NCI-H1436 treated with DMSO at 0.1 percent for 48 hours (cell line): ENCODE measurements around the gene TCERG1L.
A peak's percentile ranks its signal among the peaks of the same experiment; 100 is the strongest.
"Not testable (repeated sequence)": the region's sequence is repeated elsewhere in the genome, so short reads cannot be mapped to it uniquely, and the experiment has no call there.

ENCODE experiments used
- DNase-seq: peaks from one replicate; lab custom pipeline; 2025; lab: John Stamatoyannopoulos, UW

The TCERG1L gene

DNA sequence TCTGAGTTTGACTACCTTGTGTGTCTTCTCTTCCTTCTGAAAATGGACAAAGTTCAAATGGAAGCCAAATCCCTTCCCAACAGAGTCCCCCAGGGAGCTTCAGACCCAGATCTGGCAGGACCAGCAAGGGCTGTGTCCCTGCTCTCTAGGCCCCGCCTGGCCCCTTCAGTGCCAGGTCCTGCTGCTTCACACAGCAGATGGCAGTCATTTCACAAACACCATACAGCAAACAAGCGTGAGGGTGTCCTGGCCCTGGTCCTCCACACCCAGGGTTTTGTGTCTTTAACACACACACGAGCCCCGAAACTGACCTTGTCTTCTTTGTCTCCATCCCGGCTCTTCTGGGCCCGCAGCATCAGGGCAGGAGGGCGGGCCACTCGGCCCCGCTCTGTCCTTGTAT is 145.0 kb downstream of the TCERG1L start:
- no peak for DNase-seq

DNA sequence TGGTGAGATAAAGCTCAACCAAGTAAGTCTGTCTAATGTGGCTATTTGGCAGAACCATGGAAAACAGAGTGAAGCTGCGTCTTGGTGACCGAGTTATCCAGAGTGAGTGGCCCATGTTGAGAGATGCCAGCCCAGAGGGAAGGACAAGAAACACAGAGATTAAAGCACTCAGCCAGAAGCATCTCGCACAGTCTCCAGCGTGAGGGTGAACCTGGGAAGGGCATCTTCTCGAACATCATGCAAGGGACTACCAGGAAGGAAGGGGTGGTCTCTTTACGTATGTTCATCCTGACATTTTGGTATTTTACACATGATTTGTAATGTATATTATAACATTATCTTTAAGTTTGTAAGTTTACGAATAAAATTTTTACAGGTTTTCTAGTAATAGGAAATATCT is 146.4 kb downstream of the TCERG1L start:
- DNase-seq, result no peak

DNA sequence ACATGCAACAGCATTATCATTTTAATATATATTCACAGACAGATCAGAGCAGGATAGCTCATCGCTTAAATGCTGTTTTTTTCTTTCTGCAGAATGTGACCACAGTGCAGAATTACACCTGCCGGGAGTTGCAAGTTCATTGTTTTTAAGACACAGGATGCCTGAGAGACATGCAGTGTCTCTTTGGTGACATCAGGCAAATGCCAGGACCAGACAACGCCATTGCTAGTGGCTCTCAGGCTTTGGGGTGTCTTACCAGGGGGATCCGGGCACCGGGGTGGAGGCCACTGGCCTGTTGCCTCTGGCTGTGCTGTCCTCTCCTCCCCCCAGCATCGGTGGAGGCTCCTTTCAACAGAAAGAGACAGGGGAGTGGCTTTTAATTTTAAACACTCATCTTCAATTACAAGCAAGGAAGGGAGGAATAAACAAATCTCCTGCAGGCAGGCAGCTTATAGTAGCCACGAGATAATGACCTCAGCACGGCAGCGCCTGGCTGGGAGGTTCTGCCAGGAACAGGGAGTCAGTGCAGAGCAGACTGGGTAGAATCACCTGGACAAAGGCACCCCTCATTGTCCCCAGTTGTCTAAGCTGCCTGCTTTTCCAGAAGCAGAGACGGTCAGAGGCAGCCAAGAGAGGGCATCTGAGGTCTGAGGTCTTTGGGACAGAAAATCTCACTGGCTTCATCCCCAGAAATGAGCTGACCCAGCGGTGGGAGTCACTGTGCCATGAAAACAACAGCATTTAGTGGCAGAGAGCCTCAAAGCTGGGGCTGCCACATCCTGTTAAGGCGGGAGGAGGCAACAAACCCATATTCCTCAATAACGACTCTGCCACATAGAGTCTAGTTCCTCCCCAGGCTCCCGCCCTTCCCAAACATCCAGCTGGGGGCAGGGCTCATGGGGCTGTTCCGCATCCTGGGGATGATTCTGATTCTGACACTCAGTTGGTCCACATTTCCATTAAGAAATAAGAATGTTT is 148.4 kb downstream of the TCERG1L start:
- DNase-seq, result peak; percentile 34

DNA sequence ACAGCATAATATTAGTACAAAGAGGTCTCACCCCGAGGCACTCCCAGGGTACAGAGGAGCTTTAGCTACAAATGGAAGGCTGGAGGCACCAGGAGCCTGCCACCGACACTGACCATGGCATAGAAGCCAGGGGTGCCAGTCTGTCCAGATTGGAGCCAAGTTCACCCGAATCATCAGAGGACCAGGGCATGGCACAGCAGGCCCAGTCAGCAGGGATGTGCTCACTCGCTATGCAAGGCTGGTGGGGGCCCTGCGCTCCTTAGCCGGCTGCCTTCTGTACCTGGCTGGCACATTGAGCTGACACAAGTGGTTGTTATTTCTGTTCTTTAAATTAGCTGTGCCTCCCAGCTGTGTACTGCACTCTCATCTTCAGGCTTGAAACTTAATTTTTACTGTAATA is 149.3 kb downstream of the TCERG1L start:
- DNase-seq, result peak; percentile 64

DNA sequence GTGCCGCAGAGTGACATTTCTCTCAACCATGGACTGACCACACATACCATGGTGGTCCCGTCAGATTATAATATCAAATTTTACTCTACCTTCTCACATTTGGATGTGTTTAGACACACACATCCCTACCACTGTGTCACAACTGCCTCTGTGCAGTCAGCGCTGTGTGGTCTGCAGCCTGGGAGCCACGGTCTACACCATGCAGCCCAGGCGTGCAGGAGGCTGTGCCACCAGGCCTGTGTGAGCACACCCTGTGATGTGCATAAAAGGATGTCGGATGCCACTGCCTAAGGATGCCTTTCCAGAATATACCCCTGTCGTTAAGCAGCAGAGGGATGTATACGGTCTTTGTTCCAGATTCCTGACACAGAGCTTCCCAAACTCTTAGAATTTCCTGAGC is 150.4 kb downstream of the TCERG1L start:
- no peak for DNase-seq

DNA sequence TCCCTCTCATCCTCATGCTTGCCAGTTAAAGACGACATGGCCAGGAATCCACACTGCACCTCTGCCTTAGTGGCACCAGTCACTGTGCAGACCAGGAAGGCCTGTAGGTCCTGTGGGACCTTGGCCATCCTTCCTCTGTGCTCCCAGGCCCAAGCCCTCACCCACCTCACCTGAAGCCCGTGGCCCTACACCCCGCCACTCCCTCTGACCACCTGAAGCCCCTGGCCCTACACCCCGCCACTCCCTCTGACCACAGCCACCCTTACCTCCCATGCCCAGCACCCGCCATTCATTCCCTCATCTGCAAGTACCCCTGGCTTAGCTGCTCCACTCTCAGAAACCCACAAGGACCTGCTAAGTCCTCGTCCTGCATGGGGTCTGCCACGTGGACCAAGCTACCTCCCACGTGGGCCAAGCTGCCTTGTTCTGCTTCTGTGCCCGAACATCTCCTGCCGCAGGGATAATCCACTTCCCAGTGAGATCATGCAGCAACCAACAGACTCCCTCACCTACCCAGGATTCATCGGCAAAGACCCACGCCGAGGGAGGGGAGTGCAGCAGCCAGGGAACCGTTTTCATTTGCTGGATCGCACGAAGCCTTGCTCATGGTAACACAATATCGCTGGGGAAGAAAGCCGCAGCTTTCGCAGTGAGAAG is 151.2 kb downstream of the TCERG1L start:
- no peak for DNase-seq

DNA sequence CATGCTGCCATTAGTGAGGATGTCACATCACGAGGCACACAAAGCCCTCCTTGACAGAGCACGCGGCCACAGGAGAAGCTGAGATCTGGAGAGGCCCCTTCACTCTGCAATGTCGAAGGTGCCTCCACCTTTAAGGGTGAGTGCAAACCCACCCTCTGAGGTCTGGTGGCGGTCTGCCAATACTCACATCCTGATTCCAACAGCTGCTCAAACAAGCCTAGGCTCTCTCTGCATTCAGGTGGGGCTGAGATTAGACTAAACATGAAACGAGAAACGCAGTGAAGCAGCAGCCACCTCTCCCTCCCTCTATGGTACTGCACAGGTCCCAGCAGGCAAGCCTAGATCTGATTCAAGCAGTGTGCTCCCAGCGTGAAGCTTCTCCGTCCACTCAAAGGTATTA is 151.8 kb downstream of the TCERG1L start:
- peak; percentile 96 for DNase-seq

DNA sequence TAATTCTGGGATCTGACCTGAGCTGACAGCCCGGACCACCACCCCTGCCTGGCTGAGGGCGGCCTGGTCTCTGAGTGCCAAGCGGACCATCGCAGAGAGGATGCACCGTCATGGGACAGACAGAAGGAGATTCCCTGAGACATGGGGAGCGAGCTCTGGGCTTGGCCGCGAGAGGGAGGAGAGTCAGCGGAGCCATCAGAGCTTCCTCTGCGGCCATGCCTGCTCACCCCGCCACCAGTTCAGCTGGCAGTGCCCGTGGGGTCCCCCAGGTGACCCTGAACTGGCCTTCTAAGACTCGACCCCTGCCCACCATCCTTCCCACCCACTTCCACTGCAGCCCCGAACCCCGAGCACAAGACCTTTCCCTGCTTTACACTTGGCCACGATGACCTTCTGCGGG is 152.8 kb downstream of the TCERG1L start:
- DNase-seq, result no peak

DNA sequence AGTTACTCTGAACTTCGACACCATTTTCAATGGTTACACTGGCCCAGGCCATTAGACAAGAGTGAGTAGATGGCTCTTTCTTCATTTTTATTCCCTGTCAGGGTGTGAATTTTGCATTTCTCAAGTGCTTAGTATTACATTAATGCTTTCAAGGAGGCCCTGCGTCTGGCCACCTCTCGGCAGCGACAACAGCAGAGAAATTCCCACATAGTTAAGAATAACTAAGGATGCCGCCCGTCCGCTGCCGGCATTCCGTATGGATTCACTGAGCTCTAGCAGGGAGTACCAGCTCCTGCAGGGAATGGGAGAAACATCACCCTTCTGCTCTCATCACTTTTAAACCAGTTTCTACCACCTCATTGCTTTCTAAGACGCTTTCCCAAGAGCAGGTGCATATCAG is 153.6 kb downstream of the TCERG1L start:
- no peak for DNase-seq

DNA sequence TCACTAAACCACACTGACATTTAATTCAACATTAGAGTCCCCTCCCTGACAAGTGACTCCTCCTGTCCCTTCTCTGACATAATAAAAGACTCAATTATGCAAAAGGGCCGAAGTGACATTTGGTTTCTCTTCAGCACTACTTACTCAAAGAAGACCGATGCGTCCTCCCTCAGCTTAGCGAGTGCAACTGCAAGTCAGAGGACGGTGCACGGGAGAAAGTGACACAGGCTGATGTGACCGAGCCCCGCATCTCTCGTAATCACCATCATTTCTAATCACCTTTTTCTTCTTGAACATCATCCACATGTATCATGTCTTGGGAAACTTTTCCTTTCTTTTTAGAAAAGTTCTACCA is 155.7 kb downstream of the TCERG1L start:
- DNase-seq, result no peak

DNA sequence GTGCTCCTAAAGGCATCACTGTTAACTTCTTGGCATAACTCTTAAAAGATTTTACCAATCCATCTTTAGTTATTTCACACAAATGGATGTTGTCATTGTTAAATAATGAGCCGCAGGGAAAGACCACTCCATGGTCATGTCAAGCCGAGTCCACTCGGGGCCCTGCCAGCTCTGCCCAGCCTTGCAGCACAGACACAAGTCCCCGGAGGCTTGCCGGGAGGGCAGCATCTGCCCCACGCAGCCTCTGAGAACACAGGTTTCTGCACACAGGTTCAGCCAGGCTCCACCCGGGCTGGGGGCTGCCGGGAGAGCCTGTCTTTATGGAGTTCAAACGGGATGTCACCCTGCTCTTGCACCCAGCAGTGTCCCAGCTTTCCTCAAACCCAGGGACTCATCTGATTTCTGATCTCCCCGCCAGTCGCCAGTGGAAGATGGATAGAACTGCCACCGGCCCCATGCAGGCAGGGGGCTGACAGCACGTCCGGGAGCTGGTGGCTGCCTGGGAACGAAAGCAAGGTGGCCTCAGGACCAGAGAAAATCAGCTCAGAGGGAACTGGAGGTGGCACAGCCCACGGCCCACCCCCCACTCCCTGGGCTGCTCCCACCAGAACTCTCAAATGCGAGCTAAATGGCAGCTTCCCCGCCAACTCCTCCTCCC is 156.2 kb downstream of the TCERG1L start:
- DNase-seq, result no peak

DNA sequence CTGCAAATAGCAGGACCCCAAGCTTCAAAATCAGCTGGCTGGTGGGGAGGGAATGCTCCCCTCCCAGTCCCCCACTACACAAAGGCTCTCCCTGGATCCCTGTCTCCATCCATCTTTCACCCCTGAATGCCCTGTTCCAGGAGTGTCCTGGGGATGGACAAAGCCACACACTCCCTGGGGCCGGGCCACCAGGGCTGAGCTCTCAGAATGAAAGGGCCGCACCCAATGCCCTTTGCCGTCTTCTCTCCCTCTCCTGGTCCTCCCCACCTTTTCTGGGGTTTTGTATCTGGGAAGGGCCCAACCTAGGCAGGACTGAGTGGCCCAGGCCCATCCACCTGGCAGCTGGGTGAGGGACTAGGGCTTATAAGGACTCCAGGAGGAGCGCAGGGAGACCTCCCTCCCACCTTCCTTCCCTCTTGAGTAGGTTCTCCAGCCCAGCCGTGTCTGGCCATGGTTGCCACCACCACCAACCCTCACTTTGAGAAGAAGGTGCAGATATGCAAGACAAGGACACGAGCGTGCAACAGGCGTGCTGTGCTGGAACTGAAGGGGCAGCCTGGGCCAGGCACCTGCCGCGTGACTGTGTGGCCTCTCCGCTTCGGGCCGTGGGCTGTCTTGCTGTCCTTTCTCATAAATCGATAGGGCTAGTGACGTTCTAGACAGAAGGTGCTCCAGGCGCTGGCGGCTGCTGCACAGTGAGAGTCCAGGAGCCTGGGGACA is 157.1 kb downstream of the TCERG1L start:
- no peak for DNase-seq

DNA sequence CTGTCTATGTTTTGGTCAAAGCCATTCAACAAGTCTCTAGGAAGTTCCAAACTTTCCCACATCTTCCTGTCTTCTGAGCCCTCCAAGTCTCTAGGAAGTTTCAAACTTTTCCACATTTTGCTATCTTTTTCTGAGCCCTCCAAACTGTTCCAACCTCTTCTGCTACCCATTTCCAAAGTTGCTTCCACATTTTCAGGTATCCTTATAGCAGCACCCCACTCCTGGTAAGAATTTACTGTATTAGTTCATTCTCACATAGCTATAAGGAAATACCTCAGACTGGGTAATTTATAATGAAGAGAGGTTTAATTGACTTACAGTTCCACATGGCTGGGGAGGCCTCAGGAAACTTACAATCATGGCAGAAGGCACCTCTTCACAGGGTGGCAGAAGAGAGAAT is 159.1 kb downstream of the TCERG1L start:
- DNase-seq, result not testable (repeated sequence)

DNA sequence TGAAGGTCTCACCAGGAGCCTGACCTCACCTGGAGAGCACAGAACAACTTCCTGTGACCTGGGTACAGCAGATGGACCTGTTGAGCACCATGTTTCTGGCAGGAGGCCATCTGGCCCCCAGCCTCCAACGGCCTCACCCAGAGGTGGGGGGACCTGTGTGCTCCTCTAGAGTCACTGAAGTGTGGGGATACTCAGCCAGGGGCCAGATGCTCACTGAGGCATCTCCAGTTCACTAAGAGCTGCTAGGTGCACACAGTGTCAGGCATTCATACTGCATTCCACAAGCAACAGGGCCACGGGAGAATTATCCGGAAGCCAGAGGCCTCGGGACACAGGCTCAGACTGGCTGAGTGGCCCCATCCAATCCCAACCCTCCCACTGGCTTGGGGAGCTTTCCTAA is 161.4 kb downstream of the TCERG1L start:
- no peak for DNase-seq

DNA sequence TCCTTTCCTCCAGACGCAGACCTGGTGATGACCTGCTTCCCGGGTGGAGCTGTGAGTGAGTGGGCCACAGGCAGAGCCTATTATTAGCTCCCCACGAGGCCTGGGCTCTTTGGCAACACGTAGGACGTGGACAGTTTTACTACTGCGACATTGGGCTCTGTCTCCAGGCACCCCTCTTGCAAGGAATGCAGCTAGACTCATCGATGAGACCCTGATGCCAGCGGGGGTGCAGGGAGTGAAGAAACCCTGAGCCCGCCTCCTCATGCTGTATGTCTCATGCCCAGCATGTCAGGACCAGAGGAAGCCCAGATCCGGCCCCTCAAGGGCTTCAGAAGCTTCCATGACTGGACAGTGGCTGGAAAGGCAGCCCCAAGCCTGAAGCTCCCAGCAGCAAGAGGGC is 161.9 kb downstream of the TCERG1L start:
- DNase-seq, result no peak

DNA sequence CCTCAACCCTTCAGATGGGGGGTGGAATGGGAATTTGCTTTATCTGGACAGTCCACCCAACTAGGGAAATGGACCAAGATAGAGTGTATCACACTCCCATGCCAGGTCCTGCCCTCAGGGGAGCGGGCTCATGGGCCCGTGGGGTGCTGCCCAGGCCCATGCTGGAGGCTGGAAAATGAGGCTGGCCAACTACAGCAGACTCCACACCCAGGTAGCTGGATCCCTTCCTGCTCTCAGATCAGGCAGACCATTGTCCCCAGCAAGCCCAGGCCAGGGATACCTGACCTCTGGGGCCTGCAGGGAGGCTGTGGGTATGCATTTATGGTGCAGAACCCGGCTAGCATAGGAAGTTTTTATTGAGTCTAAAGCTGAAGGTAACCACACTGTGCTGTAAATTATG is 162.4 kb downstream of the TCERG1L start:
- no peak for DNase-seq

DNA sequence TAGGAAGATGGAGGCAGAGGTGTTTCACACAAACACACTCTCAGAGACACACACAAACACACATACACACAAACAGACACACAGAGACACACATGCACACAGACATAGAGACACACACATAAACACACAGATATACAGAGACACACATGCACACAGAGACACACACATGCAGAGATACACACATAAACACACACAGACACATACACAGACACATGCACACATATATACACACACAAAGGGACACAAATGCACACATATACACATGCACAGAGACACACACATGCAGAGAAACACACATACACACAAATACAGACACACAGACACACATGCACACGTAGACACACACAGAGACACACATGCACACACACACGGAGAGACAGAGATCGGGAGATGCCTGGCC is 163.3 kb downstream of the TCERG1L start:
- DNase-seq, result no peak

DNA sequence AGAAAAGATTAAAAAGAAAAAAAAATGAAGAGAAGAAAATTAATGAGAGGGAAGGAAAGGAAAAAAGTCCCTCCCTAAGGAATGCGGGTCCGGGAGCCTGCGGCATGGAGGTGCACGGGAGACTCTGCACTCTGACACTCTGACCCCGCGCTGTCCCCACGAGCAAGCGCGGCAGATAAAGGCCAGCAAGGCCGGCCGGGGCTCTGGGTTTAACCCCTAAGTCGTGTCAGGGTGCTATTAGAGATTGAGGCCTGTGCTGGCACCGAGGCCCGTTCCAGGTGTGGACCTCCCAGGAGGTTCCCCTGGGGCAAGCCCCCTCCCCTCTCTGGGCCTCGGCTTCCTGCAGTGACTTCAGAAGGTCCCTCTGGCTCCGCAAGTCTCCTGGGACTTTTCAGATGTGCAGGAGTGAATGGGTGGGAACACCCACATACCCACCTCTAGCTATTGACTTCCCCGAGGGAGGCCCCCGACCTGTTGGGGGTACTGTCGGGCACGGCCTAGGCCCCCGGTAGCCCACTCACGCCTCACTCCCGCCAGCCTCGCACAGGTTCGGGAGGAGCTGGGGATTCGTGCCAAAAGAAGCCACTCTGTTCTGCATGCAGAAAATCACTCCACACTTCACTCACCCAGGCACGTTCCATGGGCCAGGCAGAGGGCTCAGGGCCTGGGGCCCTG is 164.1 kb downstream of the TCERG1L start:
- no peak for DNase-seq

DNA sequence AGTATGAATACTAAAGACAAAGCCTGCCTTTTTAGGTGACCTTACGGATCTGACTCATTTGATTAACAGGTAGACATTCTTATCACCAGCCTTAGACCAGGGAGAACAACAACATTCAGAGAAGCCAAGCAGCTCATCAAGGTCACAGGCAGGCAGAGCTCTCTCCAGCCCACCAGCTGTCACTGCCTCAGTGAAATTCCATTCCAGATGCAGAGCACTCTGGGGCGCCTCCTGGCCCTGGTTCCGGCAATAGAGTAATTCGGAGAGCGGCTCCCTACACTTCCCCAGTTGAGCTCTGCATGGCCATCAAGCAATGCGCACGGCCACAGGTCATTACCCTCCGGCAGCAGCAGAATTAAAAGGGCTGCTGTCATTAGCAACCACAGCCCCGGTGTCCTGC is 164.7 kb downstream of the TCERG1L start:
- no peak for DNase-seq

DNA sequence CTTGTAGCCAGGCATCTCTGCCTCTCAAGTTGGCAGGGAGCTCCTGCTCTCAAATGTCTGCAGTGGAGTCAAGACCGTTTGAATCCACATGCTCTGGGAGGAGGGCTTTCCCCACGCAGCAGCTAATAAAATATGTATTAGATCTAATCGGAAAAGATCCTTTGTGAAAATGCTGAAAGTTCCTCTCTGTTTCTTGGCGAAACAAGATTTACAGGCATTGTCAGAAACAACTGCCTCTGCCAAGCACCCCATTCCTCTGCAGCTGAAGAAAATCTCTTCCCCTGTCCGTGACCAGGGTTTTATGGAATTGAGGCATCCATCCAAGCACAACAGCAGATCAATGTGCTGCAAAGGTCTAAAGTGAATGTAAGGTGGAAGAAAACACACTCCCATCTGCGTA is 165.8 kb downstream of the TCERG1L start:
- DNase-seq, result no peak

DNA sequence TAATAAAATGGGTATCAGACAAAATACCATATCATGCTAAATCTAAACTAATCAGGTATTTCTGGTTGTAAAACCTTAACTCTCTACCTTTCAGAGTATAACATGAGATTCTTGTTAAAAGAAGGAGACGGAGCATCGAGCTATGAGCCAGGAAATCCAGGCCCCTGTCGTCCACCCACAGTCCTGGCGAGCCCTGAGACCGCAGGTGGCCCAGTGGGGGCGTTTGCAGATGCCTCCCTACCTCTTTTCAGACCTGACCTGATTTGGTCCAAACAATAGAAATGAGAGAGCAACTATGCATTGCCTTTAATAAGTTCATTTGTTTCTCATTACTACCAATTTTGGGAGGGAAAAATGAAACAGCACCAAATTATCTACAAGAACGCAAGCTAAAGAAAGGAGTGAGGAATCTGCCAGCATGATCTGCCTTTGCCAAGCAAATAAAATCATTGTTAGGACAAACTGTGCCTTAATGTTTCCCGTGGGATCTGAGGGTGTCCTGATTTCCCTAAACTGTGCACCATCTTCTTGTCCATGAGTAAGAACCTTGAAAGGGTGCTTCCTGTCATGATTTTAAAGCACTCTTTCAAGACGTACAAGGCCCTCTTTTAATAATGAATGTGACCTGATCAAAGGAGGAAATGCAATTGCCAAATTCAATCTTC is 166.7 kb downstream of the TCERG1L start:
- no peak for DNase-seq
